ENCODE measurements around the gene LTBP1. TPM values are rescaled to one million over a fixed set of nuclear protein-coding genes. Genes with fewer than 3 reads are reported as not detected.
"Not testable (repeated sequence)": the region's sequence is repeated elsewhere in the genome, so short reads cannot be mapped to it uniquely, and the experiment has no call there.

Gene LTBP1
- total and polyA plus RNA-seq, 7 experiments from 2014 or later: 0.29 to 2.1 TPM; not detected in 5

GRCh38 chr2:32976409-32977063, 29.8 kb downstream of the LTBP1 start:
- H3K9me3 ChIP-seq (ENCODE audit: control insufficient read depth in 2 of 3, low read length in 3 of 3): no peaks in the 10 kb centered on the region
- H3K9me3 Mint-ChIP-seq: peaks cover 0 to 37% (median 8%) of the 10 kb centered on the region in 11 donors
- H3K36me3 ChIP-seq (ENCODE audit: control insufficient read depth in 2 of 3, insufficient read depth in 3 of 3, low read length in 3 of 3): no peaks in the 10 kb centered on the region
- no peak overlapping the region for H3K27ac ChIP-seq (ENCODE audit: low read depth, low read length)
- H3K27me3 Mint-ChIP-seq: peaks cover 8 to 48% (median 29%) of the 10 kb centered on the region in 5 donors
- H3K4me1 Mint-ChIP-seq: no peaks in the 10 kb centered on the region
- H3K4me1 ChIP-seq (ENCODE audit: control insufficient read depth in 2 of 2, insufficient read depth in 2 of 2, low read length in 2 of 2): no peaks in the 10 kb centered on the region
- intact Hi-C loops (cut with micrococcal nuclease): no loop called here
- POLR2A ChIA-PET: no interaction called here
- ATAC-seq (no peak), DNase-seq (no peak)
- CTCF ChIA-PET: no interaction called here
- no peak overlapping the region for H3K4me3 Mint-ChIP-seq
- H3K27ac Mint-ChIP-seq: no peak overlapping the region
- H3K27me3 ChIP-seq (ENCODE audit: control insufficient read depth in 2 of 2, insufficient read depth in 2 of 2, low read length in 2 of 2): no peaks in the 10 kb centered on the region
- H3K36me3 Mint-ChIP-seq: no peaks in the 10 kb centered on the region
- no peak overlapping the region for H3K4me3 ChIP-seq (ENCODE audit: low read length)

GRCh38 chr2:32977228-32977758, 30.5 kb downstream of the LTBP1 start:
- H3K9me3 Mint-ChIP-seq: peaks cover 0 to 41% (median 8%) of the 10 kb centered on the region in 11 donors
- H3K4me1 Mint-ChIP-seq: no peaks in the 10 kb centered on the region
- Histone ChIP-seq H3K4me3 (ENCODE audit: low read length) (no peak overlapping the region), H3K27me3 (ENCODE audit: control insufficient read depth in 2 of 2, insufficient read depth in 2 of 2, low read length in 2 of 2) (no peaks in the 10 kb centered on the region), H3K27ac (ENCODE audit: low read depth, low read length) (no peak overlapping the region), H3K9me3 (ENCODE audit: control insufficient read depth in 2 of 3, low read length in 3 of 3) (no peaks in the 10 kb centered on the region), H3K4me1 (ENCODE audit: control insufficient read depth in 2 of 2, insufficient read depth in 2 of 2, low read length in 2 of 2) (no peaks in the 10 kb centered on the region), H3K36me3 (ENCODE audit: control insufficient read depth in 2 of 3, insufficient read depth in 3 of 3, low read length in 3 of 3) (no peaks in the 10 kb centered on the region)
- peaks cover 4 to 55% (median 32%) of the 10 kb centered on the region in 5 donors for H3K27me3 Mint-ChIP-seq
- ATAC-seq (no peak), DNase-seq (no peak)
- intact Hi-C loops (cut with micrococcal nuclease): no loop called here
- ChIA-PET CTCF (no interaction called here), POLR2A (no interaction called here)
- H3K27ac Mint-ChIP-seq: no peak overlapping the region
- H3K36me3 Mint-ChIP-seq: no peaks in the 10 kb centered on the region
- no peak overlapping the region for H3K4me3 Mint-ChIP-seq

- ATAC-seq: no peak
- H3K27ac ChIP-seq (ENCODE audit: low read depth, low read length): no peak overlapping the region
- no peak overlapping the region for H3K4me3 Mint-ChIP-seq
Measured at GRCh38 chr2:32981612-32982011, 34.9 kb downstream of the LTBP1 start.

GRCh38 chr2:32983193-32983924, 36.6 kb downstream of the LTBP1 start:
- H3K27me3 Mint-ChIP-seq: peaks cover 6 to 35% (median 32%) of the 10 kb centered on the region in 5 donors

More at GRCh38 chr2:32981612-32982011, 34.9 kb downstream of the LTBP1 start:
- Histone ChIP-seq H3K4me1 (ENCODE audit: control insufficient read depth in 2 of 2, insufficient read depth in 2 of 2, low read length in 2 of 2) (no peaks in the 10 kb centered on the region), H3K36me3 (ENCODE audit: control insufficient read depth in 2 of 3, insufficient read depth in 3 of 3, low read length in 3 of 3) (no peaks in the 10 kb centered on the region), H3K9me3 (ENCODE audit: control insufficient read depth in 2 of 3, low read length in 3 of 3) (no peaks in the 10 kb centered on the region), H3K27me3 (ENCODE audit: control insufficient read depth in 2 of 2, insufficient read depth in 2 of 2, low read length in 2 of 2) (no peaks in the 10 kb centered on the region), H3K4me3 (ENCODE audit: low read length) (no peak overlapping the region)
- intact Hi-C loops (cut with micrococcal nuclease): no loop called here
- Mint-ChIP-seq H3K36me3 (no peaks in the 10 kb centered on the region), H3K27ac (peak overlapping the region in 1 of 9 donors; percentile 55), H3K4me1 (peaks cover 0 to 2% (median 0%) of the 10 kb centered on the region in 7 donors), H3K27me3 (peaks cover 6 to 43% (median 32%) of the 10 kb centered on the region in 5 donors), H3K9me3 (peaks cover 0 to 13% (median 0%) of the 10 kb centered on the region in 11 donors)
- ChIA-PET CTCF (no interaction called here), POLR2A (no interaction called here)
- no peak for DNase-seq

GRCh38 chr2:32986480-32986879, 39.7 kb downstream of the LTBP1 start:
- no peaks in the 10 kb centered on the region for H3K4me1 ChIP-seq (ENCODE audit: control insufficient read depth in 2 of 2, insufficient read depth in 2 of 2, low read length in 2 of 2)
- POLR2A ChIA-PET: no interaction called here
- H3K27me3 ChIP-seq (ENCODE audit: control insufficient read depth in 2 of 2, insufficient read depth in 2 of 2, low read length in 2 of 2): no peaks in the 10 kb centered on the region
- Mint-ChIP-seq H3K4me3 (no peak overlapping the region), H3K9me3 (peaks cover 0 to 8% (median 0%) of the 10 kb centered on the region in 11 donors), H3K36me3 (no peaks in the 10 kb centered on the region), H3K4me1 (peaks cover 0 to 2% (median 0%) of the 10 kb centered on the region in 7 donors), H3K27ac (no peak overlapping the region), H3K27me3 (peaks cover 2 to 28% (median 20%) of the 10 kb centered on the region in 5 donors)
- no peak for ATAC-seq
- no peaks in the 10 kb centered on the region for H3K36me3 ChIP-seq (ENCODE audit: control insufficient read depth in 2 of 3, insufficient read depth in 3 of 3, low read length in 3 of 3)
- H3K9me3 ChIP-seq (ENCODE audit: control insufficient read depth in 2 of 3, low read length in 3 of 3): no peaks in the 10 kb centered on the region
- intact Hi-C loops (cut with micrococcal nuclease): no loop called here
- no peak for DNase-seq
- CTCF ChIA-PET: no interaction called here
- H3K27ac ChIP-seq (ENCODE audit: low read depth, low read length): no peak overlapping the region
- H3K4me3 ChIP-seq (ENCODE audit: low read length): no peak overlapping the region

More at GRCh38 chr2:32983193-32983924, 36.6 kb downstream of the LTBP1 start:
- H3K36me3 ChIP-seq (ENCODE audit: control insufficient read depth in 2 of 3, insufficient read depth in 3 of 3, low read length in 3 of 3); ATAC-seq; H3K36me3 Mint-ChIP-seq; H3K9me3 ChIP-seq (ENCODE audit: control insufficient read depth in 2 of 3, low read length in 3 of 3); H3K27me3 ChIP-seq (ENCODE audit: control insufficient read depth in 2 of 2, insufficient read depth in 2 of 2, low read length in 2 of 2); CTCF ChIA-PET; intact Hi-C loops (cut with micrococcal nuclease); H3K4me1 Mint-ChIP-seq; DNase-seq; H3K27ac Mint-ChIP-seq; H3K4me3 Mint-ChIP-seq; H3K27ac ChIP-seq (ENCODE audit: low read depth, low read length); H3K9me3 Mint-ChIP-seq; POLR2A ChIA-PET; H3K4me3 ChIP-seq (ENCODE audit: low read length); H3K4me1 ChIP-seq (ENCODE audit: control insufficient read depth in 2 of 2, insufficient read depth in 2 of 2, low read length in 2 of 2): not testable (repeated sequence)

GRCh38 chr2:32988525-32988924, 41.8 kb downstream of the LTBP1 start:
- Mint-ChIP-seq H3K36me3 (no peaks in the 10 kb centered on the region), H3K27me3 (peaks cover 2 to 25% (median 22%) of the 10 kb centered on the region in 5 donors), H3K4me1 (peaks cover 0 to 2% (median 0%) of the 10 kb centered on the region in 7 donors), H3K27ac (no peak overlapping the region), H3K4me3 (no peak overlapping the region), H3K9me3 (peaks cover 0 to 7% (median 0%) of the 10 kb centered on the region in 11 donors)
- CTCF ChIA-PET: no interaction called here
- no peaks in the 10 kb centered on the region for H3K27me3 ChIP-seq (ENCODE audit: control insufficient read depth in 2 of 2, insufficient read depth in 2 of 2, low read length in 2 of 2)
- no peak overlapping the region for H3K4me3 ChIP-seq (ENCODE audit: low read length)
- ATAC-seq (no peak), DNase-seq (no peak)
- no peaks in the 10 kb centered on the region for H3K36me3 ChIP-seq (ENCODE audit: control insufficient read depth in 2 of 3, insufficient read depth in 3 of 3, low read length in 3 of 3)
- H3K4me1 ChIP-seq (ENCODE audit: control insufficient read depth in 2 of 2, insufficient read depth in 2 of 2, low read length in 2 of 2): no peaks in the 10 kb centered on the region
- H3K9me3 ChIP-seq (ENCODE audit: control insufficient read depth in 2 of 3, low read length in 3 of 3): no peaks in the 10 kb centered on the region
- no peak overlapping the region for H3K27ac ChIP-seq (ENCODE audit: low read depth, low read length)
- POLR2A ChIA-PET: no interaction called here
- intact Hi-C loops (cut with micrococcal nuclease): no loop called here

Measured in naive thymus-derived CD4-positive, alpha-beta T cell (primary cell).